Spleen (tissue), 7 donors: Measurements from ENCODE around the gene ENPP6.

ENCODE experiments used
- POLR2A ChIP-seq, 3 donors: fragments of 450-650 bp; IDR thresholded peaks; one replicate each; pipeline ENCODE4 v1.5.1; 2017; ENCODE audit warnings: antibody characterized with exemption in 3 of 3, mild to moderate bottlenecking in 1 of 3
- TF ChIP-seq, protein P1 (sequence below), 11 experiments: fragments of 200-600 bp in 7 of 11; fragments of 450-650 bp in 4 of 11; sonication (generic) in 4 of 11; IDR thresholded peaks in 8 of 11; conservative IDR thresholded peaks in 3 of 11; 1 replicate in 7 of 11; 2 replicates in 4 of 11; pipeline versions ENCODE4 v1.4.0 to v1.8.0; 2016 to 2021; ENCODE audit warnings: antibody characterized with exemption in 11 of 11, inconsistent platforms in 4 of 11, mild to moderate bottlenecking in 1 of 11
- donor health status: DM: no; HTN: no; CAD: no; lungs with moderate emphysema.
- donor health status: DM: no; HTN: no; CAD: no.
- donor health status: DM: no; HTN: no; CAD: no.

DNA sequence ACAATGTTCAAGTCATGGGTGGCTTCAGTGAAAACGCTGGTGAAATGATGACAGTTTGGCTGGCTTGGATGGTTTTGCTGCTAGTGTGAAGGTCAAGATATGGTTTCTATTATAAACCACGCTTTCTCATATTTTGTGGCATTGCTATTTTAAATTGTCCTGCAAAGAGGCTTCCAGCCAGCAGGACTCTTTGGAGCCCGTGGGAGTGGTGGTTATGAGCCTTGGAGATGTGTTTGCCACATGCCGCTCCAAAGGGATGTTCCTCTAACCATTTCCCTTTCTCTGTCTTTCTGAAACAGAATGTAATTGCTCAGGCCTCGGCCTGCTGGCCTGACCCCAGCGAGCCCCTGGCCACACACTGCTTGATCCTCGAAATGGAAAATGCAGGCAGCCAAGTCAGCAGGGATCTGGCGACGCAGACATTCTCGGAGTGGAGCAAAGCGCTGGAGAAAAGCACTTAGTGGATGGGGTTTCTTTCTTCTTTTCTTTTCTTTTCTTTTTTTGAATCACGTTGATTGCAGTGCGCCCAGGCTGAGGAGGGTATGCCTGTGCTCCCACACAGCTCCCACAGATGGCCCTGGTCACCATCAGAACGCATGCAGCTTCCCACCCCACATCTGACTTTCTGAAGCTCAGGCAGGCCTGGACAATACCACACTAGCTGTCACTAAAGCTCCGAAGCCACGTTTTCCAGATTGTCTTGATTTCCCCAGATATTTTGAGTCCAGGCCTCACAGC lies 114.0 kb downstream of the ENPP6 start:
- TF ChIP-seq, protein P1, sequence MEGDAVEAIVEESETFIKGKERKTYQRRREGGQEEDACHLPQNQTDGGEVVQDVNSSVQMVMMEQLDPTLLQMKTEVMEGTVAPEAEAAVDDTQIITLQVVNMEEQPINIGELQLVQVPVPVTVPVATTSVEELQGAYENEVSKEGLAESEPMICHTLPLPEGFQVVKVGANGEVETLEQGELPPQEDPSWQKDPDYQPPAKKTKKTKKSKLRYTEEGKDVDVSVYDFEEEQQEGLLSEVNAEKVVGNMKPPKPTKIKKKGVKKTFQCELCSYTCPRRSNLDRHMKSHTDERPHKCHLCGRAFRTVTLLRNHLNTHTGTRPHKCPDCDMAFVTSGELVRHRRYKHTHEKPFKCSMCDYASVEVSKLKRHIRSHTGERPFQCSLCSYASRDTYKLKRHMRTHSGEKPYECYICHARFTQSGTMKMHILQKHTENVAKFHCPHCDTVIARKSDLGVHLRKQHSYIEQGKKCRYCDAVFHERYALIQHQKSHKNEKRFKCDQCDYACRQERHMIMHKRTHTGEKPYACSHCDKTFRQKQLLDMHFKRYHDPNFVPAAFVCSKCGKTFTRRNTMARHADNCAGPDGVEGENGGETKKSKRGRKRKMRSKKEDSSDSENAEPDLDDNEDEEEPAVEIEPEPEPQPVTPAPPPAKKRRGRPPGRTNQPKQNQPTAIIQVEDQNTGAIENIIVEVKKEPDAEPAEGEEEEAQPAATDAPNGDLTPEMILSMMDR (IDR thresholded peaks at IDR 0.05 in 8 of 11, conservative IDR thresholded peaks at IDR 0.05 in 3 of 11) = no peak
- no peak for TF ChIP-seq POLR2A (IDR thresholded peaks at IDR 0.05)
